Right cardiac atrium (tissue), 5 donors: ENCODE results near the gene MBD3L2B. TPM values are rescaled to one million over a fixed set of nuclear protein-coding genes. Genes with fewer than 3 reads are reported as not detected.

Experiments
- ATAC-seq, 2 donors: fragments of 200-7000 bp; cut with Tn5 transposase; one replicate each; pipeline versions ENCODE4 v1.8.0 to v1.9.1; 2020; ENCODE audit warnings: moderate library complexity in 2 of 2, mild to moderate bottlenecking in 1 of 2
- DNase-seq, 3 donors: peaks; one replicate each; pipeline ENCODE4 v3.0.0-alpha.2; 2020
- H3K27ac ChIP-seq: one replicate; pipeline ENCODE4 v1.5.1; 2013; ENCODE audit warnings: mild to moderate bottlenecking, low read length, control low read depth, moderate library complexity
- H3K27me3 ChIP-seq: one replicate; pipeline ENCODE4 v1.6.1; 2013; ENCODE audit not compliant: control insufficient read depth, insufficient read depth
- H3K4me1 ChIP-seq: one replicate; pipeline ENCODE4 v1.6.1; 2013; ENCODE audit warnings: low read length; ENCODE audit not compliant: control insufficient read depth, insufficient read depth
- H3K4me3 ChIP-seq: one replicate; pipeline ENCODE4 v1.5.1; 2013; ENCODE audit warnings: low read length, control low read depth
- H3K9me3 ChIP-seq: one replicate; pipeline ENCODE4 v1.6.1; 2013; ENCODE audit warnings: low read length; ENCODE audit not compliant: control insufficient read depth
- WGBS: extraction: QIAGEN DNeasy Blood & Tissue Kit; methylation state at CpG from one replicate; pipeline ENCODE4 v1.1.7; 2013; 5-methylcytosine and 5-hydroxymethylcytosine counted together
- intact Hi-C, 4 donors: fragments of 100-400 bp; cut with DNase I; formaldehyde crosslinking; loops; one replicate each; pipeline versions ENCODE4 v1.11.0 to v1.14.0; 2022 to 2023
- polyA plus RNA-seq: library from polyadenylated mRNA; stranded (reverse); fragments of 200-250 nt; gene quantifications from one replicate; pipeline ENCODE4 v1.2.3, GENCODE V29; 2013
- total RNA-seq, 4 donors: library from RNA; stranded (reverse); fragmentation: NEBNext Ultra II Directional; extraction: Animal tissue kit (Norgen Biotek cat#: 25700); gene quantifications; one replicate each; pipeline ENCODE4 v1.2.1, GENCODE V29; 2021
- donor health status: healthy with polysubstance abuse.
- donor health status: DM: no; HTN: yes; CAD: no.
- donor health status: DM: no; HTN: no; CAD: no.
- donor health status: DM: no; HTN: yes; CAD: no; lungs with severe emphysema.
- donor health status: DM: yes; HTN: yes; CAD: no.

The MBD3L2B gene
- total and polyA plus RNA-seq, 5 donors, result not detected

DNA sequence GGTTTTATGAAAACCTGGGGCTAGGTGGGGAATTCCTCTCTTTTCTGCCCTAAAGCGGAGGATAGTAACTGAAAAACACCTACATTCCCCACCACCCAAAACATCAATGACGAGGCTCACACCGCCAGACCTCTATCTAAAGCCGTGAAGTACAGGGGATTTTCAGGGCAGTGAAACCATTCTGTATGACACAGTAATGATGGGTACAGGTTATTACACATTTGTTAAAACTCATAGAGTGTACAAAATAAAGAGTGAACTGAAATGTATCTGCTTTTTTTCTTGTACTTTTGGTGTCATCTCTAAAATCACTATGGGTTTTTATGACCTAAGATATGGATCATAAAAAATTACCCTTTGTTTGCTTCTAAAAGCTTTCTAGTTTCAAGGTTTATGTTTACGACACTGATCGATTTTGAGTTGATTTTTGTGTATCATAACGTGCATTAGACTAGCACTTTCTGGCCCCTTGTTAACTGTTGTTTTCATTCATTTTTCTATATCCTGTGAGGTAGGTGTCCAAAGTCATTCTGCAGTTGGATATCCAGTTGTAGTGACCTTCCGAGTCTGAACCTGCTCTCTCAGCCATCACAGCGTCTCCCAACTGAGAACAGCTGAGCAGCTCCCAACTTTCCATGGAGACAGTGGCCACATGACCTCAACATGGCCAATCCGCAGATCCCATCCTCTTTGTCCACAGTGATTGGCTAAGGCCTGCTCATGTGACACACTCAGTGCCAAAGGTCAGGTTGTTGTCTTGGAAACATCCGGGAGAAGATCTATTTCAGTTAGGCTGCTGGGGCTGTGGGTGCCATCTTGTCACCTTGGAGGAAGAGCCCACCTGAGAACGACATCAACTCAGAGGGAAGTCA is 10.3 kb downstream of the MBD3L2B start:
- DNase-seq (no peak), ATAC-seq (no peak)
- Histone ChIP-seq H3K4me1 (no peaks in the 10 kb centered on the region), H3K27me3 (no peaks in the 10 kb centered on the region), H3K27ac (no peak overlapping the region), H3K9me3 (no peaks in the 10 kb centered on the region), H3K4me3 (no peak overlapping the region)
- intact Hi-C loops, result no loop called here
- WGBS, result 84% methylated on average over 12 of the region's 12 CpGs

DNA sequence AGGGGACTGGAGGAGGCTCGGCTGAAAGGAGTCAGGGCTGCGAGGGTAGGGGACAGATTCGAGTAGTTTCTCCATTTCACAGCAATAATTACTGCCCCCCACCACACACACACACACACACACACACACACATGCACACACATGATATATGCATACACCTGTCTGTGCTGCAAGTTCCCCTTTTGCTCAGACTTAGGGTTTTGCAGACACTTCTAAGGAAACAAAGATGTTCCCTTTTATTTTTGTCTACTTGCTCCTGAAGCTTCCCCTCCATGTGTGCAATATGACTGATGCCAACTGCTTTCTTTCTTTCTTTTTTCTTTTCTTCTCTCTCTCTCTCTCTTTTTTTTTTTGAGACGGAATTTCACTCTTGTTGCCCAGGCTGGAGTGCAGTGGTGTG is 13.4 kb downstream of the MBD3L2B start:
- Histone ChIP-seq H3K27ac (no peak overlapping the region), H3K27me3 (no peaks in the 10 kb centered on the region), H3K9me3 (no peaks in the 10 kb centered on the region), H3K4me1 (no peaks in the 10 kb centered on the region), H3K4me3 (no peak overlapping the region)
- 62% methylated on average over 4 of the region's 4 CpGs for WGBS
- intact Hi-C loops, result no loop called here
- no peak for ATAC-seq
- no peak for DNase-seq

DNA sequence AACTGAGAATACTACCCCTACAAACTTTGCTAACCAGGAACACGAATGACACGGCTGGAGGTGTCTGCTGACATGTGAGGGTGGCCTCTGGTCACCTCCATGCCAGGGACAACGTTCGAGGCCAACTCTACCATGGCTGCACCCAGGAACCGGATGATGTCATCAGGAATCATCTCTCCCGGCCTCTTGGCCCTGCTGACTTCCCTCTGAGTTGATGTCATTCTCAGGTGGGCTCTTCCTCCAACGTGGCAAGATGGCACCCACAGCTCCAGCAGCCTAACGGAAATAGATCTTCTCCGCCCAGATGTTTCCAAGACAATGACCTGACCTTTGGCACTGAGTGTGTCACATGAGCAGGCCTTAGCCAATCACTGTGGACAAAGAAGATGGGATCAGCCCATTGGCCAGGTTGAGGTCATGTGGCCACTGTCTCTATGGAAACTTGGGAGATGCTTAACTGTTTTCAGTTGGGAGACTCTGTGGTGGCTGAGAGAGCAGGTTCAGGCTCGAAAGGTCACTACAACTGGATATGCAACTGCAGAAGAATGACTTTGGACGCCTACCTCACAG is 15.0 kb downstream of the MBD3L2B start:
- ATAC-seq (no peak), DNase-seq (no peak)
- H3K4me3 ChIP-seq, result no peak overlapping the region
- intact Hi-C loops, result no loop called here
- 82% methylated on average over 11 of the region's 11 CpGs for WGBS
- no peaks in the 10 kb centered on the region for H3K27me3 ChIP-seq
- H3K27ac ChIP-seq, result no peak overlapping the region
- no peaks in the 10 kb centered on the region for H3K4me1 ChIP-seq
- H3K9me3 ChIP-seq, result no peaks in the 10 kb centered on the region

DNA sequence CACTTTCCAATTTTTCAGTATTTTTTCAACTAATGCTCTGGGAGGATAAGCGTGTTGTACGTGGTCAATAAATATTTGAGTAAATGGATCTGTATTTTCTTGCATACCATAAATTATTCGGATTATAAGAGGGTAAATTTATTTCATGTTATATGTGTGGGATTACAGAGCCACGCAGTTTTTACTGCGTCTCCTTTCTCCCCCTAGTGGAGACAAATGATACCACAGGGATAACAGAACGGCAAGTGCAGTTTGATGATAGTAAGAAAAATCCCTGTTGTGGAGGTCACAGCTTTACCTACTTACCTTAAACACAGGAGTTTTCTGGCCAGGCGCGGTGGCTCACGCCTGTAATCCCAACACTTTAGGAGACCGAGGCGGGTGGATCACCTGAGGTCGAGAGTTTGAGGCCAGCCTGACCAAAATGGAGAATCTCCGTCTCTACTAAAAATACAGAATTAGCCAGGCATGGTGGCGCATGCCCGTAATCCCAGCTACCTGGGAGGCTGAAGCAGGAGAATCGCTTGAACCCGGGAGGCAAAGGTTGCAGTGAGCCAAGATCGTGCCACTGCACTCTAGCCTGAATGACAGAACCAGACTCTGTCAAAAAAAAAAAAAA is 16.8 kb downstream of the MBD3L2B start:
- Histone ChIP-seq H3K9me3 (no peaks in the 10 kb centered on the region), H3K4me1 (no peaks in the 10 kb centered on the region), H3K27me3 (no peaks in the 10 kb centered on the region), H3K4me3 (no peak overlapping the region), H3K27ac (no peak overlapping the region)
- 54% methylated on average over 18 of the region's 18 CpGs for WGBS
- intact Hi-C loops, result no loop called here
- DNase-seq (no peak), ATAC-seq (no peak)

DNA sequence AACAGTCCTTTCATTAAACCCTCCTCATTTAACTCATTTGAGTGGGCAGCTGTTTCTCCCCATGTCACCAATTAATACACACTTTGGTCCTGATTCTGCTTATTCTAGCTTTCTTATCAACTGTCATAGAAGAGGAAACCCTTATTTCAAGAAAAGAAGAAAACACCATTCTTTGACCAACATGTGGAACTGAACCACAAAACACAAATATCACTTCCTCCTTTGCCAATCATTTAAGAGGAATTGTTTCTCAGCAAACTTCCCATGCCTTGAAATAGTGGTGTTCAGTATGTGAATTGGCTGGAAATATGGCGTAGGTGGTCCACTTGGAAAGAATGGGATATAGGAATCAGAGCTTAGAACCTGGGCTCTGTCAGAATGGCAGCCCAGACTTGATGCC is 20.4 kb downstream of the MBD3L2B start:
- intact Hi-C loops, result no loop called here
- H3K4me1 ChIP-seq, result no peaks in the 10 kb centered on the region
- no peak overlapping the region for H3K4me3 ChIP-seq
- no peaks in the 10 kb centered on the region for H3K9me3 ChIP-seq
- WGBS, result 67% methylated on average over 1 of the region's 1 CpG
- H3K27ac ChIP-seq, result no peak overlapping the region
- H3K27me3 ChIP-seq, result no peaks in the 10 kb centered on the region
- DNase-seq, result no peak
- no peak for ATAC-seq

DNA sequence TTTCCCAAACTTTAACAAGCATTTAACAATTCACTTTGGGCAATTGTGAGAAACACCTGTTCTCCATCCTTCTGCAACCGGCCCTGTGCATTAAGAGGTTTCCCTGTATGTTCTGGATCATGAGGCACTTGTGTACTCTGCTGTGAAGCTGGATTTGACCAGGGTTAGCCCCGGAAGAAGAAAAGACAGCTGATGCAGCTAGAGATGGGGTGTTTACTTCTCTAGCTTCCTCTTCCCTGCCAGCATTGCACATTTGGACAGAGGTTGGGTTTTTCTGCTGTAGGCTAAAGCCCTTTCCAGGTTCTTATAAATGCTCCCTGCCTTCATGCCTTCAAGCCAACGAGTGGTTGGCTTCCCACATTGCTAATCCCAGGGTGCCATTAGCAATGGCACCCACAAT is 20.9 kb downstream of the MBD3L2B start:
- 66% methylated on average over 3 of the region's 3 CpGs for WGBS
- Histone ChIP-seq H3K4me1 (no peaks in the 10 kb centered on the region), H3K9me3 (no peaks in the 10 kb centered on the region), H3K27ac (no peak overlapping the region), H3K27me3 (no peaks in the 10 kb centered on the region), H3K4me3 (no peak overlapping the region)
- intact Hi-C loops, result no loop called here
- ATAC-seq (peak in 1 of 2 donors; percentile 60), DNase-seq (no peak)

DNA sequence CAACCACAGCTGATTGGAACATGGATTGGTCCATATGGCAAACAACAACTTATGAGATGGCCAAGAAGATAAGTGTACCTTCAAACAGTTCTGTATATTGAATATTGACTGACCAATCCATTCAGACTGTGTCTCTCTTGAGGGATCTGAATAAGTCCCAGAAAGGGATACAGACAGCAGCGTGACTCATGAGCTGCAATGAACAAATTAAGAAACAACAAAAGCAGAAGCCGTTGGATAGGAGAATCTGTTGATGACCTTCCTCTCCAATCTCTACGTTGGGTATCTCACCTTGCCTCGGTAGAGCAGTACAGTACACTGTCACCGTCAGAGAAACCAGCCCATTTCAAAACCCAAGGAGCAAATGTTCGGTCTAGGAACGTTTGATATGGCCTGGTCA is 21.3 kb downstream of the MBD3L2B start:
- Histone ChIP-seq H3K27ac (no peak overlapping the region), H3K4me3 (no peak overlapping the region), H3K4me1 (no peaks in the 10 kb centered on the region), H3K27me3 (no peaks in the 10 kb centered on the region), H3K9me3 (no peaks in the 10 kb centered on the region)
- WGBS, result 70% methylated on average over 7 of the region's 7 CpGs
- ATAC-seq (no peak), DNase-seq (no peak)
- intact Hi-C loops, result no loop called here

DNA sequence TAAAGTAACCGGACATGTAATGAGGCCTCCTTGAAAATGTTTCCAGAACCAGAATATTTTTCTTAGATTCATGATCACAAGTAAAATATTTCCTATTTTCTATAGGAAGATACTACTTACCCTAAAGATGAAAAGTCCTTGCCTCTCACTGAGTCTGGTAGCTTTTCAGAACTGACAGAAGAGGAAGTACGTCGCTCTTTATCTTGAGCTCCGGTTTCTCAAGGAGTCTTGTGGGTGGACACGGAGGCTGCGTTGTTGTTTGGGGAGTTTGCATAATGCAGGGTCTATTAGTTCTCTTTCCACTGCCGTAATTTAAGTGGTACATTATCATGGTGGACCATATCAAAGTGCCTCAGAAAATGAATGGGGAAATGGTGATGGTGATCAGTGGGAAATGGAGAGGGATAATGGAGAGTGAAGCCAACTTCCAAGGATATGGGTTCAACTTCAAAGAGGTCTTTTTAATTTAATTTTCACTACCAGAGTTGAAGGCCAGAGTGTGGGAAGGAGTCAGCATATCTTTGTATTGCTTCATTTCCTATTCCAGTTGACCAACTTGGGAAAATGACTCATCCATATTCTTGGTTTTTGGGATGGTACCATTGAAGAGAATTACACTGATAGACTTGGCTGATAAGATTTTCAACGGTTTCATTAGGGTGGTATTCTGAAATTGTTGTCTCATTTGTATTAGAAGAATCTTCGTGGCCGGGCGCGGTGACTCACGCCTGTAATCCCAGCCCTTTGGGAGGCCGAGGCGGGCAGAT is 23.4 kb downstream of the MBD3L2B start:
- no peak for DNase-seq
- no peaks in the 10 kb centered on the region for H3K9me3 ChIP-seq
- intact Hi-C loops, result no loop called here
- WGBS, result 81% methylated on average over 15 of the region's 15 CpGs
- no peak overlapping the region for H3K4me3 ChIP-seq
- H3K27me3 ChIP-seq, result no peaks in the 10 kb centered on the region
- no peak overlapping the region for H3K27ac ChIP-seq
- no peak for ATAC-seq
- H3K4me1 ChIP-seq, result no peaks in the 10 kb centered on the region

DNA sequence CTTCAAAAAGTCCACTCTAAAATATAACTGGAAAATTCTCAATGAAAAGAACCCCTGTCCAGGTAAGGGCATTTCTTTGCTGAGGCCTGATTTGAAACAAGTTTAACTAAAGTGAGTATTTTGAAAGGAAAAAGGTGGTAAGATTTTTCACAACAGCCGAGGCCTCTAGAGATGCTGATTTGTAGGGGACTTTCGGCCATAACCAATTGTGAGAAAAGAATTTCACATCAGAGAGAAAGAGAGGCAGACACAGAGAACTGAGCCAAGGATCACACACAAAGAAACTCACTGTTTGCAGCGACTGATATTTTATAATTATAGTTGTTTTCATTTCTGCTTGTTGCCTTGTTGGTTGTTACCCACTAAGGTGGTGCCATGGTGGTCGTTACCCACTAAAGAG is 24.4 kb downstream of the MBD3L2B start:
- Histone ChIP-seq H3K27me3 (no peaks in the 10 kb centered on the region), H3K9me3 (no peaks in the 10 kb centered on the region), H3K27ac (no peak overlapping the region), H3K4me1 (no peaks in the 10 kb centered on the region), H3K4me3 (no peak overlapping the region)
- intact Hi-C loops, result no loop called here
- ATAC-seq, result no peak
- DNase-seq, result no peak
- WGBS, result 66% methylated on average over 4 of the region's 4 CpGs

DNA sequence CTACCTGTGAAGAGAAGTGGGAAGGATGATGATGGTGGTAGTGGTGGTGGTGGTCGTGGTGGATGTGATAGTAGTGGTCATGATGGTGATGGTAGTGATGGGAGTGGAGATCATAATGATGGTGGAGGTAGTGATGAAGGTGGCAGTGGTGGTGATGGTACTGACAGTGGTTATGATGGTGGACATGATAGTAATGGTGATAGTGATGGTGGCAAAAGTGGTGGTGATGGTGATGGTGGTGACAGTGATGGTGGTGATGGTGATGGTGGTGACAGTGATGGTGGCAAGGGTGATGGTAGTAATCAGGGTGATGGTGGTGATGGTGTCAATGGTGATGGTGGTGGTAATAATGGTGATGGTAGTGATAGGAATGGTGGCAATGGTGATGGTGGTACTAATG is 26.2 kb downstream of the MBD3L2B start:
- H3K27ac ChIP-seq, result no peak overlapping the region
- 83% methylated on average over 1 of the region's 1 CpG for WGBS
- H3K9me3 ChIP-seq, result no peaks in the 10 kb centered on the region
- ATAC-seq (no peak), DNase-seq (no peak)
- no peak overlapping the region for H3K4me3 ChIP-seq
- intact Hi-C loops, result no loop called here
- no peaks in the 10 kb centered on the region for H3K27me3 ChIP-seq
- H3K4me1 ChIP-seq, result no peaks in the 10 kb centered on the region

DNA sequence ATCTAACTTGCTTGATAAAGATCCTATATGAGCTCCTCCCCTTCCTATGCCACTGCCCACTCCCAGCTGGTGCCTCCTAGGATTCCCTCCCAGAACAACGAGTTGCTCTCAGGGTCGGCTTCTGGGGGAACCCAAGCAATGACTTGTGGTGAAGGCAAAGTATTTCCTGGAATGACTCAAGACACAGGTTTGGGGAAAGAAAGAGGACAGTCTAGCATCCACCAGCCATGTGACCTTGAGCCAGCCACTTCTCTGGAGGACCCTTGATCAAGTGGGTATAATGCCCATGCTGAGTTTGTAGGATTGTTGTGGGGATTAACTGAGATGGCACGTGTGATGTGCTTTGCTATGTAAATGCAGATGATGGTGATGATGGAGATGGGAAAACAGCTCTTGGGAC is 33.0 kb downstream of the MBD3L2B start:
- no peaks in the 10 kb centered on the region for H3K4me1 ChIP-seq
- no peak overlapping the region for H3K4me3 ChIP-seq
- no peak overlapping the region for H3K27ac ChIP-seq
- no peak for ATAC-seq
- no peaks in the 10 kb centered on the region for H3K27me3 ChIP-seq
- peaks cover 5% of the 10 kb centered on the region for H3K9me3 ChIP-seq
- DNase-seq, result no peak
- 40% methylated on average over 3 of the region's 3 CpGs for WGBS
- intact Hi-C loops, result no loop called here
